A673 (cell line): ENCODE measurements around the gene SNAP47.

ENCODE experiments used
- CTCF ChIP-seq: fragments of 300-800, 200-600 bp; sonication (generic); conservative IDR thresholded peaks from 2 replicates; pipeline ENCODE4 v1.5.1; 2017; ENCODE audit warnings: low read depth, mild to moderate bottlenecking, antibody characterized with exemption, low read length, moderate library complexity, mixed read lengths
- EZH2 ChIP-seq: fragments of 200-600 bp; sonication (generic); IDR thresholded peaks from 2 replicates; pipeline ENCODE4 v1.6.1; 2017; ENCODE audit warnings: borderline replicate concordance, low read depth, mild to moderate bottlenecking, mixed read lengths, antibody characterized with exemption, low read length; ENCODE audit not compliant: poor library complexity, severe bottlenecking

GRCh38 chr1:227756172-227756959 lies 21.1 kb downstream of the SNAP47 start:
- TF ChIP-seq CTCF (no peak), EZH2 (no peak)
